NCI-H748 treated with DMSO at 0.1 percent for 48 hours (cell line): Measurements from ENCODE around the gene SLC22A5.

Experiments
- DNase-seq: peaks from one replicate; lab custom pipeline; 2025; lab: John Stamatoyannopoulos, UW

Gene SLC22A5

GRCh38 chr5:132369474-132370180 lies at the start of gene SLC22A5:
Gene SLC22A5, plus strand, starts transcription at chr5:132369710. Its CDS starts 263 bp downstream, at chr5:132369973.
- DNase-seq, result peak; percentile 53

- DNase-seq, result no peak
Observed at GRCh38 chr5:132319975-132320374, 49.5 kb upstream of the SLC22A5 start.

- DNase-seq, result no peak
Observed at GRCh38 chr5:132321109-132321721, 48.3 kb upstream of the SLC22A5 start.

GRCh38 chr5:132322266-132322665 lies 47.2 kb upstream of the SLC22A5 start:
- DNase-seq, result no peak

- DNase-seq, result no peak
Observed at GRCh38 chr5:132323202-132323601, 46.3 kb upstream of the SLC22A5 start.

GRCh38 chr5:132325691-132326090 lies 43.8 kb upstream of the SLC22A5 start:
- no peak for DNase-seq

GRCh38 chr5:132327252-132327955 lies 42.1 kb upstream of the SLC22A5 start:
- no peak for DNase-seq

- DNase-seq, result no peak
Observed at GRCh38 chr5:132334812-132335211, 34.7 kb upstream of the SLC22A5 start.

- no peak for DNase-seq
Observed at GRCh38 chr5:132335402-132335801, 34.1 kb upstream of the SLC22A5 start.

- no peak for DNase-seq
Observed at GRCh38 chr5:132339502-132339901, 30.0 kb upstream of the SLC22A5 start.

- DNase-seq, result no peak
Observed at GRCh38 chr5:132342291-132343180, 27.0 kb upstream of the SLC22A5 start.

GRCh38 chr5:132344775-132345514 lies 24.6 kb upstream of the SLC22A5 start:
- DNase-seq, result no peak

GRCh38 chr5:132353486-132353995 lies 16.0 kb upstream of the SLC22A5 start:
- DNase-seq, result no peak

- DNase-seq, result no peak
Observed at GRCh38 chr5:132354381-132355139, 14.9 kb upstream of the SLC22A5 start.

- DNase-seq, result no peak
Observed at GRCh38 chr5:132355140-132355765, 14.3 kb upstream of the SLC22A5 start.

- DNase-seq, result no peak
Observed at GRCh38 chr5:132358775-132359174, 10.7 kb upstream of the SLC22A5 start.

- no peak for DNase-seq
Observed at GRCh38 chr5:132362086-132362485, 7.4 kb upstream of the SLC22A5 start.

GRCh38 chr5:132363431-132364112 lies 5.9 kb upstream of the SLC22A5 start:
- DNase-seq, result no peak

- DNase-seq, result no peak
Observed at GRCh38 chr5:132364319-132364718, 5.2 kb upstream of the SLC22A5 start.
